HepG2 (cell line): ENCODE measurements around the gene OGFR. TPM values are rescaled to one million over a fixed set of nuclear protein-coding genes. Genes with fewer than 3 reads are reported as not detected.

ENCODE experiments used
- CHD4 ChIP-seq: fragments of 200-600 bp; sonication (generic); IDR thresholded peaks from 2 replicates; pipeline ENCODE4 v1.7.0; 2017; ENCODE audit warnings: mild to moderate bottlenecking, low read length, borderline replicate concordance
- ELF3 ChIP-seq: IDR thresholded peaks from 2 replicates; pipeline ENCODE4 v1.6.1; 2016; ENCODE audit warnings: missing genetic modification reagents, missing compliant biosample characterization
- GABPB1 ChIP-seq: IDR thresholded peaks from 2 replicates; pipeline ENCODE4 v1.6.1; 2016; ENCODE audit warnings: mild to moderate bottlenecking, missing genetic modification reagents, moderate library complexity, missing compliant biosample characterization
- GTF2F1 ChIP-seq: fragments of 150-350 bp; IDR thresholded peaks from 2 replicates; pipeline ENCODE4 v1.6.1; 2014; ENCODE audit warnings: low read length
- HCFC1 ChIP-seq: fragments of 150-350 bp; IDR thresholded peaks from 2 replicates; pipeline ENCODE4 v1.6.1; 2014; ENCODE audit warnings: low read depth, low read length
- MIER2 ChIP-seq: IDR thresholded peaks from 2 replicates; pipeline ENCODE4 v1.6.1; 2016; ENCODE audit warnings: missing biosample characterization, missing genetic modification reagents
- PCBP2 ChIP-seq: fragments of 200-400 bp; formaldehyde crosslinking; optimal IDR thresholded peaks from 2 replicates; pipeline ENCODE3; 2018; ENCODE audit warnings: low read length, low read depth; ENCODE audit not compliant: poor library complexity, severe bottlenecking
- POGZ ChIP-seq: sonication (generic); formaldehyde crosslinking; IDR thresholded peaks from 2 replicates; pipeline ENCODE4 v1.4.0; 2020; ENCODE audit warnings: mild to moderate bottlenecking, missing genetic modification reagents
- RBFOX2 ChIP-seq: fragments of 200-400 bp; formaldehyde crosslinking; IDR thresholded peaks from 2 replicates; pipeline ENCODE4 v1.6.1; 2017; ENCODE audit warnings: low read depth, mild to moderate bottlenecking, low read length
- SP4 ChIP-seq: sonication (generic); formaldehyde crosslinking; IDR thresholded peaks from 2 replicates; pipeline ENCODE4 v1.8.1; 2023; ENCODE audit warnings: mild to moderate bottlenecking, missing genetic modification reagents
- ZC3H13 ChIP-seq: sonication (generic); formaldehyde crosslinking; IDR thresholded peaks from 2 replicates; pipeline ENCODE4 v1.8.1; 2023; ENCODE audit warnings: mild to moderate bottlenecking, missing genetic modification reagents, moderate library complexity
- ZFP90 ChIP-seq: sonication (generic); formaldehyde crosslinking; IDR thresholded peaks from 2 replicates; pipeline ENCODE4 v1.8.0; 2022; ENCODE audit warnings: missing genetic modification reagents, mild to moderate bottlenecking, inconsistent platforms, borderline replicate concordance
- ZIK1 ChIP-seq: sonication (generic); formaldehyde crosslinking; IDR thresholded peaks from 2 replicates; pipeline ENCODE4 v1.5.0; 2020; ENCODE audit warnings: mild to moderate bottlenecking, low read depth, missing genetic modification reagents, borderline replicate concordance
- ZMYM3 ChIP-seq: sonication (generic); formaldehyde crosslinking; IDR thresholded peaks from 2 replicates; pipeline ENCODE4 v1.5.1; 2020; ENCODE audit warnings: mild to moderate bottlenecking, missing genetic modification reagents
- ZNF24 ChIP-seq: fragments of 450-650 bp; IDR thresholded peaks from 2 replicates; pipeline ENCODE4 v1.6.1; 2017; ENCODE audit warnings: antibody characterized with exemption, mild to moderate bottlenecking
- ZNF350 ChIP-seq: sonication (generic); formaldehyde crosslinking; IDR thresholded peaks from 2 replicates; pipeline ENCODE4 v1.4.0; 2020; ENCODE audit warnings: mild to moderate bottlenecking, low read depth, missing genetic modification reagents, borderline replicate concordance
- ZNF468 ChIP-seq: sonication (generic); formaldehyde crosslinking; IDR thresholded peaks from 2 replicates; pipeline ENCODE4 v1.8.0; 2022; ENCODE audit warnings: mild to moderate bottlenecking, moderate library complexity, missing genetic modification reagents
- ZNF546 ChIP-seq: sonication (generic); formaldehyde crosslinking; conservative IDR thresholded peaks from 2 replicates; pipeline ENCODE4 v1.8.1; 2023; ENCODE audit warnings: mild to moderate bottlenecking, missing genetic modification reagents
- ZNF782 ChIP-seq: sonication (generic); formaldehyde crosslinking; IDR thresholded peaks from 2 replicates; pipeline ENCODE4 v1.4.0; 2020; ENCODE audit warnings: missing genetic modification reagents, mild to moderate bottlenecking, borderline replicate concordance
- ZNF790 ChIP-seq: sonication (generic); formaldehyde crosslinking; IDR thresholded peaks from 2 replicates; pipeline ENCODE4 v1.8.0; 2022; ENCODE audit warnings: missing genetic modification reagents, mild to moderate bottlenecking, borderline replicate concordance
- ZSCAN9 ChIP-seq: IDR thresholded peaks from 2 replicates; pipeline ENCODE4 v1.6.1; 2016; ENCODE audit warnings: borderline replicate concordance
- polyA plus RNA-seq, 8 experiments: library from polyadenylated mRNA; depleted of rRNA in 3 of 8; stranded (reverse) in 7 of 8; unstranded in 1 of 8; fragments of >200 nt; fragmentation: Illumina TruSeq in 4 of 8; extraction: Trizol in 4 of 8; gene quantifications; 2 replicates each; pipeline versions ENCODE4 v1.2.1 to v1.2.3, GENCODE V29; 2011 to 2016; ENCODE audit warnings: low read depth in 4 of 8, missing spikeins in 1 of 8, mixed read lengths in 1 of 8; ENCODE audit not compliant: insufficient read depth in 1 of 8
- total RNA-seq, 5 experiments: library from RNA; depleted of rRNA; stranded (reverse); fragments of >200 nt; fragmentation: Illumina TruSeq; extraction: Trizol; gene quantifications; 2 replicates each; pipeline ENCODE4 v1.2.3, GENCODE V29; 2016; ENCODE audit warnings: low read depth in 1 of 5
- TF ChIP-seq, protein P1 (sequence below): sonication (generic); formaldehyde crosslinking; IDR thresholded peaks from 2 replicates; pipeline ENCODE4 v1.8.1; 2023; ENCODE audit warnings: mild to moderate bottlenecking, missing genetic modification reagents
- TF ChIP-seq, protein P2 (sequence below): sonication (generic); formaldehyde crosslinking; IDR thresholded peaks from 2 replicates; pipeline ENCODE4 v1.4.0; 2020; ENCODE audit warnings: missing genetic modification reagents, borderline replicate concordance

The OGFR gene
- total and polyA plus RNA-seq, 2 of the 13 experiments (the other 11 are each of a cell fraction or from before 2014, with no cell fraction given) = 47.7 to 81.8 TPM

DNA sequence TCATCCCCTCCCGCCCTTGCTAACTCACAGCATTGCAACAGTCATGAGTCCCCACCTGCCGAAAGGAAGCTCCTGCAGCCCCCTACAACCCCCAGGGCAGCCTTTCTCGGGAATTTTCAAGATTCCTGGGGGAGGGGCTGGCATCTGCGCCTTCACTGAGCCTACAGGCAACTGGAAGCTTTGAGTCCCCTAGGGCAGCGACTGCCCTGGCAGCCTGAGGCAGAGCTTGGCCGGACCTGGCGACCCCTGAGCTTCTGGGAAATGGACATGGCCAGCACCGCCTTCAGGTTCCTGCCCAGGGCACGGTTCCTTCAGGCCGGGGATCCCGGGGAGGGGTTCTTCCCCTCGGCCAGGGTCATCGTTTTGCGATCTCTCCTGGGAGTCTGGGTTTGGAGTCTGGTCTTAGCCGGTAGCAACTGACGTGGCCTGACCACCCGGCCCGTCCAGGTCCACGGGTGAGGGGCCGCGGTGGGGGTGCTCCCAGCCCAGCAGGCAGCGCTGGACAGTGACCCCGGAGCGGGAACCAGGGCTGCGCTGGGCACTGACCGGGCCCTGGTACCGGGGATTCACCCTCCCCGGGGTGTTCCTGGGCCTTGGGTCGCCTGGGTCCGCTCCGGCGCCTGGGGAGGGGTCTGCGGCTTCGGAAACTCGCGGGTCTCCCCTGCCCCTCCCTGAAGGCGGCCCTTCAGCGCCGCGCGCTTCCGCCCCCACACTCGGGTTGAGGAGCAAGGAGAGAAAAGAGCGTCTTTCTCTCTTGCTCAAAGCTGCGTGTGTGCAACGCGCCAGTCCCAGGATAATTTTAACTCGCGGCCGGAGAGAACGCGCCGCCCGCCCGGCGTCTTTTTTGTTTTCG is 11.6 kb downstream of the OGFR start (continued):
- peak; percentile 57; the same call in 1 of the 2 replicates for TF ChIP-seq ZC3H13 (CRISPR knock-in tag)
- TF ChIP-seq ZNF546 (CRISPR knock-in tag) = no peak
- TF ChIP-seq ZNF24 = no peak
- 0 out of 2 replicates have a peak, but pooled peaks have one; percentile 27 for TF ChIP-seq ZFP90 (CRISPR knock-in tag)
- no peak for TF ChIP-seq ZNF790
- no peak for TF ChIP-seq ZNF782 (CRISPR knock-in tag)
- no peak for TF ChIP-seq PCBP2
- TF ChIP-seq SP4 (CRISPR knock-in tag) = no peak
- TF ChIP-seq GTF2F1 = no peak
- 0 out of 2 replicates have a peak, but pooled peaks have one; percentile 17 for TF ChIP-seq ZNF350 (CRISPR knock-in tag)
- TF ChIP-seq GABPB1 = peak; percentile 33; the same call in 1 of the 2 replicates
- peak; percentile 62 for TF ChIP-seq RBFOX2
- no peak for TF ChIP-seq ZIK1 (CRISPR knock-in tag)
- TF ChIP-seq HCFC1 = no peak
- no peak; the same call in 1 of the 2 replicates for TF ChIP-seq ZMYM3 (CRISPR knock-in tag)
- no peak for TF ChIP-seq MIER2 (CRISPR knock-in tag)
- no peak; the same call in 1 of the 2 replicates for TF ChIP-seq CHD4
- no peak for TF ChIP-seq ZSCAN9
- TF ChIP-seq ZNF468 (CRISPR knock-in tag) = no peak
- TF ChIP-seq ELF3 (CRISPR knock-in tag) = no peak
- TF ChIP-seq, protein P1, sequence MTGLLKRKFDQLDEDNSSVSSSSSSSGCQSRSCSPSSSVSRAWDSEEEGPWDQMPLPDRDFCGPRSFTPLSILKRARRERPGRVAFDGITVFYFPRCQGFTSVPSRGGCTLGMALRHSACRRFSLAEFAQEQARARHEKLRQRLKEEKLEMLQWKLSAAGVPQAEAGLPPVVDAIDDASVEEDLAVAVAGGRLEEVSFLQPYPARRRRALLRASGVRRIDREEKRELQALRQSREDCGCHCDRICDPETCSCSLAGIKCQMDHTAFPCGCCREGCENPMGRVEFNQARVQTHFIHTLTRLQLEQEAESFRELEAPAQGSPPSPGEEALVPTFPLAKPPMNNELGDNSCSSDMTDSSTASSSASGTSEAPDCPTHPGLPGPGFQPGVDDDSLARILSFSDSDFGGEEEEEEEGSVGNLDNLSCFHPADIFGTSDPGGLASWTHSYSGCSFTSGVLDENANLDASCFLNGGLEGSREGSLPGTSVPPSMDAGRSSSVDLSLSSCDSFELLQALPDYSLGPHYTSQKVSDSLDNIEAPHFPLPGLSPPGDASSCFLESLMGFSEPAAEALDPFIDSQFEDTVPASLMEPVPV (CRISPR knock-in tag) = no peak
- no peak for TF ChIP-seq POGZ (CRISPR knock-in tag)
- TF ChIP-seq, protein P2, sequence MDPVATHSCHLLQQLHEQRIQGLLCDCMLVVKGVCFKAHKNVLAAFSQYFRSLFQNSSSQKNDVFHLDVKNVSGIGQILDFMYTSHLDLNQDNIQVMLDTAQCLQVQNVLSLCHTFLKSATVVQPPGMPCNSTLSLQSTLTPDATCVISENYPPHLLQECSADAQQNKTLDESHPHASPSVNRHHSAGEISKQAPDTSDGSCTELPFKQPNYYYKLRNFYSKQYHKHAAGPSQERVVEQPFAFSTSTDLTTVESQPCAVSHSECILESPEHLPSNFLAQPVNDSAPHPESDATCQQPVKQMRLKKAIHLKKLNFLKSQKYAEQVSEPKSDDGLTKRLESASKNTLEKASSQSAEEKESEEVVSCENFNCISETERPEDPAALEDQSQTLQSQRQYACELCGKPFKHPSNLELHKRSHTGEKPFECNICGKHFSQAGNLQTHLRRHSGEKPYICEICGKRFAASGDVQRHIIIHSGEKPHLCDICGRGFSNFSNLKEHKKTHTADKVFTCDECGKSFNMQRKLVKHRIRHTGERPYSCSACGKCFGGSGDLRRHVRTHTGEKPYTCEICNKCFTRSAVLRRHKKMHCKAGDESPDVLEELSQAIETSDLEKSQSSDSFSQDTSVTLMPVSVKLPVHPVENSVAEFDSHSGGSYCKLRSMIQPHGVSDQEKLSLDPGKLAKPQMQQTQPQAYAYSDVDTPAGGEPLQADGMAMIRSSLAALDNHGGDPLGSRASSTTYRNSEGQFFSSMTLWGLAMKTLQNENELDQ (CRISPR knock-in tag) = no peak
